NCI-H187 (cell line): ENCODE data around the gene GPI.
"Not testable (repeated sequence)": the region's sequence is repeated elsewhere in the genome, so short reads cannot be mapped to it uniquely, and the experiment has no call there.

ENCODE experiments used
- DNase-seq, 2 experiments: peaks; one replicate each; lab custom pipeline; 2025; lab: John Stamatoyannopoulos, UW

GPI gene

GRCh38 chr19:34367624-34367957 is 2.6 kb downstream of the GPI start:
- no peak for DNase-seq

GRCh38 chr19:34368338-34368737 is 3.3 kb downstream of the GPI start:
- DNase-seq, result no peak

DNA sequence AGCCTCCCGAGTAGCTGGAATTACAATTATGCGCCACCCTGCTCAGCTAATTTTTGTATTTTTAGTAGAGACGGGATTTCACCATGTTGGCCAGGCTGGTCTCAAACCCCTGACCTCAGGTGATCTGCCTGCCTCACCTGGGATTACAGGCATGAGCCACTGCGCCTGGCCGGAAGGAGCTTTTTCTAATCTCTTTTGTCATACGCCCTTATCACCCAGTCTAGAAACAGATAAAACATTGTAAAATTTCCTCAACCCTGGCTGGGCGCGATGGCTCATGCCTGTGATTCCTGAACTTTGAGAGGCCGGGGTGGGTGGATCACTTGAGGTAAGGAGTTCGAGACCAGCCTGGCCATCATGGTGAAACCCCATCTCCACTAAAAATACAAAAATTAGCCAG is 4.2 kb downstream of the GPI start:
- DNase-seq, result not testable (repeated sequence)

DNA sequence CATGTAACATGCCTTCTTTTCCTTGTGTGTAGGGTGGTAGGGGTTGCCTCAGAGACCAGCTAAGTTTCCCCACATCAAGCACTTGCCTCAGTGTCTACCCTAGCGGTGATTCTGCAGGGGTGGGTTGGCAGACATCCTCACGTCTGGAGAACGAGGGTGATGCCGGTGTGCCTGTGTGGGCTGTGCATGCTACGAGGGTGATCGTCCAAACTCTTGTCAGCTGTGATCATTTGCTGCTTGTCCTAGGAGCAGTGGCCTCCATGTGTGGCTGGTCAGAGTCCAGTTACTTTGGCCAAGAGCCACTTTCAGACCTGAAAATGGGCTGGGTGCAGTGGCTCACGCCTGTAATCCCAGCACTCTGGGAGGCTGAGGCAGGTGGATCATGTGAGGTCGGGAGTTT is 5.1 kb downstream of the GPI start:
- no peak for DNase-seq

GRCh38 chr19:34370983-34371382 is 6.0 kb downstream of the GPI start:
- no peak for DNase-seq

DNA sequence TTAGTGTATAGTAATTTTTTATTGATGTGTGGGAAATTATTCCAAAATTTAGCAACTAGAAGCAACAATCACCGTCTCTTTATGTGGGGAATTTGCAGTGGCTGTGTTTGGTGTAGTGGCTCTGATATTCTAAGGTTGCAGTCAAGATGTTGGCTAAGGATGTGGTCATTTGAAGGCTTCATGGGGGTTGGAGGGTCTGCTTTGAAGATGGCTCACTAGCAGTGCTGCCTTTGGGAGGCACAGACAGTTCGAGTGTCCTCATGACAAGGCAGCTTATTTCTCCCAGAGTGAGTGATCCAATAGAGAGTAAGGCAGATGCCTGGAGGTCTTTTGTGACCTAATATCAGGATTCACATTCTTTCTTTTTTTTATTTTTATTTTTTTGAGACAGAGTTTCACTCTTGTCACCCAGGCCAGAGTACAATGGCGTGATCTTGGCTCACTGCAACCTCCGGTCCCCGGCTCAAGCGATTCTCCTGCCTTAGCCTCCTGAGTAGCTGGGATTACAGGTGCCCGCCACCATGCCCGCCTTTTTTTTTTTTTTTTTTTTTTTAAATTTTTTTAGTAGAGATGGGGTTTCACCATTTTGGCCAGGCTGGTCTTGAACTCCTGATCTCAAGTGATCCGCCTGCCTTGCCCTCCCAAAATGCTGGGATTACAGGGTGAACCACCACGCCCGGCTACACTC is 8.7 kb downstream of the GPI start:
- no peak for DNase-seq

GRCh38 chr19:34375598-34375997 is 10.6 kb downstream of the GPI start:
- DNase-seq, result no peak

DNA sequence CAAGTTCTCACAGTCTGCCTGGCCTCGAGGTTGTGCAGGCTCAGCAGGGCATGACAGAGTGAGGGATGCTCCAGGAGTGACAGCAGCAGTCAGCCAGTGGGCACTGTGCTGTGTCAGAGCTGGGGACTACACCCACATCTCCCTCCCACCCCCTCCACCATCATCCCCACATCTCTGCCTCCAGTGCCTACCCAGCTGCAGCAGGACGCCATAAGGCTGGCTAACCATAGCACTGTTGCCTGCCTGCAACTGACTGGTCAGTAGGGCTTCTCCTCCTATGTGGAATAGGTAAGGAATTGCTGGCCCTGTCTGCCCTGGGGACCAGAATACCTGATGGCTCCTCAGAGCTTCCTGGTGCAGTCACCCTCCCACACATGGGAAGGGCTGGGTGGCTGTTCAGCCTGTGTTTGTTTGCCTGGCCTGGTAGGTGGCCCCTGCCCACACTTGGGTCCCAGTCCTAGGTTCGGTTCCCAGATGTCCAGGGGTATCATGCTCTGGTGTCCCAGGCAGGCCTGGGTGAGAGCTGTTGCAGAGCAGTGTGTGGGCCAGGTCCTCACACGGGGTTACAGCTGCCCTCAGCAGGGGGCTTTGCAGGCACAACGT is 15.7 kb downstream of the GPI start:
- no peak for DNase-seq

GRCh38 chr19:34381399-34382251 is 16.6 kb downstream of the GPI start:
- DNase-seq, result no peak

DNA sequence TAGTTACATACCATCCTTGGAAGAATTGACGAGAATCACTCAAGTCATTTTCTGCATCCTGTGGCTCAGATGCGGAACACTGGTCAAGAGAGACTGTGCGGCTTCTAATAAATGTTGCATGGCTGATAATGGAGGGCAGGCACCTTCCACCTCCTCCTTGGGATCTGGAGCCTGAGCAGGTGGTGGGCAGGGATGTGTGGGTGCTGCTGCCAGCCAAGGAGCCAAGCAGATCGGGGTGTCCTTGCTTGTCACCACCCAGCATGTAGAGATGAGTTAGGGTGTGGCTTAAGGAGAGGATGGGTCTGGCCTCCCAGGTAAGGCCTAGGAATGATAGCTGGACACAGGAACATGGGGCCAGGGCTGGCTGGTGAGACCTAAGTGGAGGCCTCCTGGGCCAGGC is 17.5 kb downstream of the GPI start:
- DNase-seq, result no peak

- no peak for DNase-seq
Observed at GRCh38 chr19:34383599-34383998, 18.6 kb downstream of the GPI start.

GRCh38 chr19:34386645-34387445 is 21.8 kb downstream of the GPI start:
- no peak for DNase-seq

GRCh38 chr19:34387446-34387810 is 22.4 kb downstream of the GPI start:
- no peak for DNase-seq

- DNase-seq, result not testable (repeated sequence)
Observed at GRCh38 chr19:34388745-34389144, 23.7 kb downstream of the GPI start.

GRCh38 chr19:34391813-34392212 is 26.8 kb downstream of the GPI start:
- DNase-seq, result no peak

DNA sequence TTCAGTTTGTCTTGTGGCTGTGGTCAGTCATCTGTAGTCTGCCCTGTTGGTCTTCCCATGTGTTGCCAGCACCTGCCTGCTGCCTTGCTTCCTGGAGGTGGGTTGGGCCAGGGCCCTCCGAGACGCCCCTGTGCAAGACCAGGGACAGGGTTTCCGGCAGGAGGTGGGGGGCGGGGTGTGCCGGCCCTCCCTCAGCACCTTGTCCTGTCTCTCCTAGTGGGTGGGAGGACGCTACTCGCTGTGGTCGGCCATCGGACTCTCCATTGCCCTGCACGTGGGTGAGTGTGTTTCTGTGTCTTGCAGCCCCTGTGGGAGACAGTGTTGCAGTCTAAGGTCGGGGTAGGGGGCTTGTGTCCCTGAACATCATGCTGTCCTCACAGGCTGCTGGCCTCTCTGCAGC is 28.0 kb downstream of the GPI start:
- DNase-seq, result no peak

GRCh38 chr19:34393629-34394028 is 28.6 kb downstream of the GPI start:
- no peak for DNase-seq

- no peak for DNase-seq
Observed at GRCh38 chr19:34397853-34398252, 32.9 kb downstream of the GPI start.

GRCh38 chr19:34399886-34400285 is 34.9 kb downstream of the GPI start:
- no peak for DNase-seq

DNA sequence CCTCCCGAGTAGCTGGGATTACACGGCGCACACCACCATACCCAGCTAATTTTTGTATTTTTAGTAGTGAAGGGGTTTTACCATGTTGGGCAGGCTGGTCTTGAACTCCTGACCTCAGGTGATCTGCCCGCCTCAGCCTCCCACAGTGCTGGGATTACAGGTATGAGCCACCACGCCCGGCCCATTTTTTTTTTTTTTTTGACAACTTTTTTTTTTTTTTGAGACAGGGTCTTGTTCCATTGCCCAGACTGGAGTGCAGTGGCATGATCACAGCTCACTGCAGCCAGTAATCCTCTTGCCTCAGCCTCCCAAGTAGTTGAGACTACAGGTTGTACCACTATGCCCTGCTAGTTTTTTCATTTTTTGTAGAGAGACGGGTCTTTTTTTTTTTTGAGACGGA is 35.8 kb downstream of the GPI start:
- DNase-seq, result not testable (repeated sequence)

- no peak for DNase-seq
Observed at GRCh38 chr19:34402074-34402600, 37.1 kb downstream of the GPI start.

DNA sequence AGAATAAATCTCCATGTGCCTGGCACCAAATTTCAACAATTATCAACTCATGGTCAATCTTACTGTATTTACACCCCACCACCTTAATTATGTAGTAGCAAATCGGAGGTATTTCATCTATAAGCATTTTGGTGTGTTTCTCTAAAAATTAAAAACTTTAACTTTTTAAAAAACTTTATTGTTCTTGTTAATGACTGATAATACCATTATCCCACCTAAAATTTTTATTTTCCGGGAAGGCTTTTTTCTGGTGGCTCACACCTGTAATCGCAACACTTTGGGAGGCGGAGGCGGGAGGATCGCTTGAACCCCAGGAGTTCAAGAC is 38.8 kb downstream of the GPI start:
- no peak for DNase-seq
